GM12878 (cell line): Measurements from ENCODE around the gene CLSTN2. TPM values are rescaled to one million over a fixed set of nuclear protein-coding genes. Genes with fewer than 3 reads are reported as not detected.

Experiments
- polyA plus RNA-seq, 11 experiments: library from polyadenylated mRNA; depleted of rRNA in 4 of 11; unstranded in 6 of 11; stranded (reverse) in 5 of 11; fragments of >200 nt; fragmentation: Nextera tagmentation in 4 of 11; fragmentation: Illumina TruSeq in 1 of 11; extraction: Ambion mirVana in 4 of 11; extraction: Trizol in 1 of 11; gene quantifications; 1 replicate in 1 of 11; 2 replicates in 10 of 11; pipeline versions ENCODE4 v1.2.1 to v1.2.3, GENCODE V29; 2011 to 2016; ENCODE audit warnings: inconsistent platforms in 2 of 11, missing spikeins in 2 of 11, low read depth in 1 of 11
- small RNA-seq: library from RNA; depleted of rRNA; stranded (forward); fragments of <200 nt; gene quantifications from one replicate; pipeline ENCODE3, GENCODE V24; 2014
- total RNA-seq, 4 experiments: library from RNA; depleted of rRNA in 3 of 4; stranded (reverse); fragments of >200 nt in 3 of 4; fragmentation: Illumina TruSeq in 1 of 4; extraction: Trizol in 1 of 4; gene quantifications; 2 replicates each; pipeline versions ENCODE4 v1.2.1 to v1.2.3, GENCODE V29; 2013 to 2021

CLSTN2 gene
- total and polyA plus RNA-seq, 10 of the 15 experiments (the other 5 are each of a cell fraction or from before 2014, with no cell fraction given): under 0.01 to 0.10 (median under 0.01) TPM; not detected in 5

Small RNAs within 50 kb of the gene (small RNA-seq; reads per million reads assigned to genes)
- not detected for gene AC048346.1
